Stimulated activated CD8-positive, alpha-beta memory T cell treated with anti-CD3 and anti-CD28 coated beads, Interleukin-4, amount 100 ng/mL, for 4 hours (primary cell): ENCODE results near the gene SMTN.
A peak's percentile ranks its signal among the peaks of the same experiment; 100 is the strongest.
"Not testable (repeated sequence)": the region's sequence is repeated elsewhere in the genome, so short reads cannot be mapped to it uniquely, and the experiment has no call there.

Experiments used
- DNase-seq, 2 donors: peaks; one replicate each; pipeline ENCODE4 v3.0.0-alpha.2; 2020; ENCODE audit warnings: low read depth in 2 of 2, low spot score in 1 of 2

The SMTN gene

DNA sequence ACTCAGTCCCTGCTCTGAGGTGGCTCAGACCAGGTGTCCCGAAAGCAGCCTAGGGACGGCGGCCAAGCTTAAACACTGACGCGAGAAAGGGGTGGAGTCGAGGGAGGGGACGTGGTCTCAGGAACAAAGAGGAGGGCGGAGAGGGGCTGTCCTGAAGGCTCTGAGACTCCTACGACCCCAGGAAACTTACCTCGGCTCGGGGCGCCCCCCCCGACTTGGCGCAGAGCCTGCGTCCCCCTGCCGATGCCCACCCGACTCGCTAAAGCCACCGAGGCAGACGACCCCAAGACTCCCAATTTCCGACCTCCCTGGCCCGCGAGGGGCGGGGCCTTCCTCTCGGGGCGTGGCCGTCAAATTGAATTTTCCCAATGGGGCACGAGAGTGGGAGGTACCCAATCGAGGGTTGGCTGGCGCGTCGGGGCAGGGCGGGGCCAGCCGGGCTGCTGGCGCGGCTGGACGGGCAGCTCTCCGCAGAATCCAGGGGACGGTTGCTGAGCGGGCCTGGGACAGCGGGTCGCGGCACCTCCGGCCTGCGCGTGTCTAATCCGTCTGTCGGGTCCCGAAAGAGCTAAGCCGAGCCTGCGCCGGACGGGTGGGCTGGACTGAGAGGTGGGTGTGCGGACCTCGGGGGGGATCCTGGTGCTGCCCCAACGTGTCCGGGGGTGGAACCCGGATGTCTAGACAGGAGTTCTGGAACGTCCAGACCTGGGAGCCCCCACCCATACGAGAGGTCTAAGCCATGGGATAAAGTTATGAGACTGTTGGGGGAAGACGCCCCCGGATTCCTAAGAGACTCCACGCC, at the start of gene SMTN:
SMTN (plus strand) TSS at position 471 of the 802 bp plus-strand sequence. CDS start 1,941 bp downstream, outside the sequence.
- peak; percentile 75 to 77 for DNase-seq

DNA sequence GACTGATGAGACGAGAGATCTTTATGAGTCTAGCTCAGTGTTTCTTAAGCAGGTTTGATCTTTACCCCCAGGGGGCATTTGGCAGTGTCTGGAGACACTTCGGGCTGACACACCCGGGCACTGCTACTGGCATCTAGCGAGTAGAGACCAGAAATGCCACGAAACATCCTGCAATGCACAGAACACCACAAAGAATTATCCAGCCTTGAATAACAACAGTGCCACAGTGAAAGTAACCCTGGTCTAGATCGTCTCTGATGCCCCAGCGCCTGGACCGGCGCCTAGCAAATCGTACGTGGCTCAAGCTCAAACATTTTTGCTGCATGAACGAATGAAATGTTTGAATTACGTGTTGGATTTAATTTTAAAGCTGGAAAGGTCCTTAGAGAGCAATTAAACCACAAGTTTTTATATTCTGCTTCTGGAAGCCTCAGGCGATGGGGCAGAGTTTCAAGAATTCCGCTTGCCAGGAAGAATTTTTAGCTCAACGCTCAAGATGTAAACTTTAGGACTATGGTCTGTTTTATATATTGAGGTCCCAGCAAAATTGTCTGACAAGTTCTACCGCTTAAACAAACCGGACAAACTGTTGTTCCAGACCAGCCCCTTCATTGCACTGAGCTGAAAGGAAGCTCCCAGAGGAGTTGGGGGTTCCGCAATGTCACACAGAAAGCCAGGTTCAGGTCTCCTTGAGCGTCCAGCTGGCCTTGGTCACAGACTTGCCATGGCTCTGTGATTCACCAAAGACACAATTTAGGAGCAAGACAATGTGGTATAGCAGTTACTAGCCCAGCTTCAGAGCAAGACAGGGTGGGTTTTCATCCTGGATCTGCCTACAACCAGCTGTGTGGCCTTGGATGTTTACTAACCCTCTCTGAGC, 44.2 kb upstream of the SMTN start:
- no peak for DNase-seq

DNA sequence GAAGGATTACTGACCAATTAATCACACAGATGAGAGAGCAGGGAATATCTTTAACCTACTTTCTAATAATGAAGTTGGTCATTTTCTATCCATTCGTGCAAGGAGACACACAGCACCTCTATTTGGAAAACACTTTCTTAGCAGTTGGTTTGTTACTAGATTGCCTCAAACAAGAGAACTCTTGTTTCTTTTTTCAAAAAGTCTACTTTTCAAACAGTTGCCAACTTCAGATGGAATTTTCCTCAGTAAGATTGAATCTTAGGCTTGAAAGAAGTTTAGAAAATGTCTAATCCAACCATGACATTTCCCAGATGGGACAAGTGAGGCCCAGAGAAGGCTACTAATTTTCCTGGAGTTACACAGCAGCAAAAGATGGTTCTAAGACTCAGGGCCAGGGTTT, 42.4 kb upstream of the SMTN start:
- DNase-seq: no peak

DNA sequence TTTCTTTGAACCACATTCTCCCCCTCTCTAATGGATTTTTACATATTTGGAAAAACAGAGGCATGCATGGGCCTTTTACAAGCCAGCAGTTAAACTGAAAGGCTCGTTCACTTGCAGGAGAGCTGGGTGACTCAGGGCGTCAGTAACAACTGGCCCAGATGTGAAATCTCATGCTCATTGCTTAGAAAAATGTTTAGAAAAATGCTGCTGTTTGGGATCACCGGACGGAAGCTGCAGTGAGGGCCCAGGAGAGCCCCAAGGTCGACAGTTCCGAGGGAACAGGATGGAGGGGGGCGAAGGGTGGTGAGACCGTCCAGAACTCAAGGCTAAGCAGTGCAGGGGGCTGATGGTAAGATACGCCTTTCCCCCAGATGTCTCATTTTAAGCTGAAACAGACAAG, 41.7 kb upstream of the SMTN start:
- DNase-seq: no peak

DNA sequence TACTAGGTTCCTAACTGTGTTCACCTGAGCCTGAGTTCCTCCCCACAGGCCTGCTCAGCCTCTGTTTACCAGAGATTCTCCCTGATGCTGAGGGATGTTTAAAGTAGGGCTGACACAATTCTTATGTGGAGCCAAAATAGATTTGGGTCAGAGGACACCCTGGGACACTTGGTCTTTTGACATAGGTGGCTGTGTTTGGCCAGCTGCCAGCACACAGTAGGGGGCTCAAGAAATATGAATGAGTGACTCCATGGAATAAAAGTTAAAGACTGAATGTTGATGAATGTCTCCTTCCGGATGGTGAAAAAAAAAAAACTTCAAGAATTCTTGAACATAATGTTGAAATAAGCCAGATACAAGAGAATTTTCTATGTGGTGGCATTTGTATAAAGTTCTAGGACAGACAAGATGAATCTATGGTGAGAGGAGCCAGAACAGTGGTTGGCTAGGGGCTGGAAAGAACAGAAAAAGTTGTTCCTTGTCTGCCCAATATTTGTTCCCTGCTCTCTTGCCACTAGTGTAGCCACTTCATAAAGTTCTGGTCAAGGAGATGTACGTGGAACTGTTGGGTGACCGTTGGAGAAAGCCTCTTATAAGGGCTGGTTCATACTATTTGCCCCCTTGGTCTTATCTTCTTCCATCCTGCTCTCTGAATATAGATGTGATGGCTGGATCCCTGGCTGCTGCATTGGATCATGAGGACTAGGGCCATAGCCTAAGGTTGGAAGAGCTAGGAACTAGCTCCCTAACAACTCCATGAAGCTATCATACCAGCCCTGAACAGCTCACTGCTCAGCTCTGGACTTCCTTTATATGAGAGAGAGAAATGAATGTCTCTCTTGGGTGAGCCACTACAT, 40.3 kb upstream of the SMTN start:
- no peak for DNase-seq

DNA sequence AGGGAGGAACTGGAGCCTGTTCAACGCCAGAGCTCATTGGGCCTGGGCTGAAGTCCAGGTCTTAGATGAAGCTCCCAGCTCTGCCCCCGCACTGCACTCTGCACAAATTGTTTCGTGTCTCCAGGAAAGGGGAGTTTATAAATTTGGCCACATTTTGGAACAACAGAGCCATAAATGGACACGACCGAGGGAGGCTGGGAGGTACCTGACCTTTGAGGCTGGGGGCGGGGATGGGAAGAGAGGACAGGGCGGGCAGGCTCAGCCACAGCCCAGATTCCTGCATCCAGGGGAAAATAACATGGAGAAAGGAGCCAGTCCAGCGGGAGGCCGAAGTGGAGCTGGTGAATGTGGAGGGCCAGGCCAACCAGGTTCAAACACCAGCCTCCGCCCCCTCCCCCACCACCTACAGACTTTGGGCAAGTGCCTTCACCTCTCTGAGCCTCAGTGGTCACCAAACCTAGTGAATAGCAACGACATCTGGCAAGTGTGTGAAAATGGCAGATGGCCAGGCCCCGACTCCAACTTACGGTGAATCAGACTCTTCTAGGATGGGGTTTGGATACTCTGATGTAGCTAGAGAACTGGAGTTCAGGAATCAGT, 36.8 kb upstream of the SMTN start:
- no peak for DNase-seq

DNA sequence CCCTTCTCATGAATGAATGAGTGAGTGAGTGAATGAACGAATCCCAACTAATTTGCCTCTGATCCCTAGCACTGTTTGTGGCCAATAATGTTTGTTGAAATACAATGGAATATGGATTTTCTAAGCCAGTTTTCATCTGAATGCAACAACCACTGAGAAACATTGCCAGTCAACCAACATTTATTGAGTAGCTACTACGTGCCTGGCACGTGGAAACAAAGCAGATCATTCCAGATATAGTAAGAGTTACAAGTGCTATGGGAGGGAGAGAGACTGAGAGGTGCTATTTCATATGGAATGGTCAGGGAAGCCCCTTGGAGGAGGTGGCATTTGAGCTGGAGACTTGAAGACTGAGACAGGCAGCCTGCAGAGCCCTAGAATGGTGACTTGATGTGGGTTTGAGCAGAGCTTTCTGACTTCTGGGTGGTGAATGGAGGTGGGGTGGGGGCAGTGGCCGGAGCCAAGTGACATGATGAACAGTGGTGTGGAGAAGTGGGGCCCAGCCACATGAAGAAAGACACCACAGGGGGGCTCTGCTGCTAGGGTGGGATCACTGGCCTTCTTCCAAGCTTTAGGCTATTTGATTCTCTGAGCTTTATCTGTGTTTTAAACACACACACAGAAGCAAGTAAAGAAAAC, 35.1 kb upstream of the SMTN start:
- DNase-seq: no peak

DNA sequence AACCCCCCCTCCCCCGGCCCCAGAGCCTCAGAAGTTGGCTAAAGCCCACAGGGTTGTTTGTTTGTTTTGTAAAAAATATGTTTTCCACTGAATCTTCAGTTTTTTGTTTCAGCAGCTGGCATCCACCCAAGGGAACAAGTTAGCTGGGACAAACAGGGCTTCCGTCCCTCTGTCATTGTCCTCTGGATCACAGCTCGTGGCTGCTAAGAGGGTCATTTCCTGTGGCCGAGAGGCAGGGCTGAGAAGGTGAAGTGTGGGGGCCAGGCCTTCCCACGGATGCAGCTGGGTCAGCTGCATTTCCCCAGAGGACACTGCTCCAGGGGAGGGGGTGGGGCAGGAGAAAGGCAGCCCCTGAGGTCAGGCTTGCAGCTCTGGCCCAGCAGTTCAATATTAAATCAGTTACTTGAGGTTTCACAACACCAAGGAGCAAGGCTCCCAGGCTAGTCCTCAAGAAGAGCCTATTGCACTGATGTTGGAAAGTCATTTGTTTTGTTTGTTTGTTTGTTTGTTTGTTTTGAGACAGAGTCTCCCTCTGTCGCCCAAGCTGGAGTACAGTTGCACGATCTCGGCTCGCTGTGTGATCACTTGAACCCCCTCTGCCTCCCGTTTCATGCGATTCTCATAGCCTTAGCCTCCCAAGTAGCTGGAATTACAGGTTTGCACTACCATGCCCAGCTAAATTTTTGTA, 34.4 kb upstream of the SMTN start:
- DNase-seq: no peak

DNA sequence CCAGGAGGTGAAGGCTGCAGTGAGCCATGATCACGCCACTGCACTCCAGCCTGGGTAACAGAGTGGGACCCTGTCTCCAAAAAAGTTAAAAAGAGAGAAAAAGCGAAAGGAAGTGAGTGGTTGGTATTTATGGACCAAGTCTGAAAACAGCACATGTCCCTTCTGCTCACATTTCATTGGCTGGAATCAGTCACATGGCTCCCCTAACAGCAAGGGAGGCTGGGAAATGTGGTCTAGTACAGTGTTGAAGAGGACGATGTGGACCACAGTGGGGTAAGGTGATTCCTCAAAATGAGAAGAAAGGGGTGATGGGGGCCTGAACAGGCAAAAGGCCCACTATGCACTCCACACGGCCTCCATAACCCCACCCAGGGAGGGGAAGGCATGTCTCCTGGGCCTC, 32.5 kb upstream of the SMTN start:
- DNase-seq: no peak

DNA sequence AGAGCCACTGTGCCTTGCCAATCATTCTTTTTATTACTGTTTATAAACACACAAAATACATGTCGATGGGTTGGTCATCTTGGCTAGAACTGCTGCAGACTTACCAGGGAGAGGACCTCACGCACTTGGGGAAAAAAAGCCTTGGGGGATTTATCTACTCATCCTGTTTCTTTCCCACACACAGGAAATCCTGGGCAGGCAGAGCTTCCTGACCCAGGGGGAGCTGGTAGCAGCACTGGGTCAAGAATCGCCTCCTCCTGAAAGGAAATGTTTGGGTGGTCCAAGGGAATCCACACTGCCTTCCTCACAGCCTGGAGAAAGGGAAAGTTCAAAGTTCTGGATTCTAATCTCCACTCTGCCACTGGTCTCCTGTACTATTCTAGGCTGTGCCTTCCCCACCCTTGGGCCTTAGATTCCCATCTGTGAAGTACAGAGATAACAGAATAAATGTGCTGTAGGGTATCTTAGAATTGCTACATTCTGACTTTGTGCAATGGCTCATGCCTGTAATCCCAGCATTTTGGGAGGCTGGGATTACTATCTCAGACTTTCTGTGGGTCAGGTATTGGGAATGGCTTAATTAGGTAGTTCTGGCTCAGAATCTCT, 31.2 kb upstream of the SMTN start:
- no peak for DNase-seq

DNA sequence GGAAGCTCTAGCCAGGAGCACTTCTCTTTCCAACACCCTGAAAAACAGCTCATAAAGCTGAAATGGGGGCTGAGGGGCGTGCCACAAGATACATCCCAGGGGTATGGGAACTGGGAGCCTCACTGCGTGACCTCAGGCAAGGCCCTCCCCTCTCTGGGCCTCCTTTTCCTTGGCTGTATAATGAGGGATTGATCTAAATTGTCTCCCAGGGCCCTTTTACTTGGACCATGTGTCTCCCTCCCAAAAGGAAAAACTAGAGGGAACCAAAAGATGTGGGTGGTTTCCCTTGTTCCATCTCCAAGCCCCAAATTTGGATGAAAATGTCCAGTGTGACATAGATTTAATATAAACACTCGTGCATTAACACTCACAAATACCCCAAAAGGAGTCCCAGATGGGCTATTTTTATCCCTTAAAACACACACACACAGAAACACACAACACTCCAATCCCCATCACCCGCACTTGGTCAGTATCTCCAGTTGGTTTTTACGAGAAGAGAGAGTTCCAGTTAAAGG, 25.9 kb upstream of the SMTN start:
- DNase-seq: no peak

DNA sequence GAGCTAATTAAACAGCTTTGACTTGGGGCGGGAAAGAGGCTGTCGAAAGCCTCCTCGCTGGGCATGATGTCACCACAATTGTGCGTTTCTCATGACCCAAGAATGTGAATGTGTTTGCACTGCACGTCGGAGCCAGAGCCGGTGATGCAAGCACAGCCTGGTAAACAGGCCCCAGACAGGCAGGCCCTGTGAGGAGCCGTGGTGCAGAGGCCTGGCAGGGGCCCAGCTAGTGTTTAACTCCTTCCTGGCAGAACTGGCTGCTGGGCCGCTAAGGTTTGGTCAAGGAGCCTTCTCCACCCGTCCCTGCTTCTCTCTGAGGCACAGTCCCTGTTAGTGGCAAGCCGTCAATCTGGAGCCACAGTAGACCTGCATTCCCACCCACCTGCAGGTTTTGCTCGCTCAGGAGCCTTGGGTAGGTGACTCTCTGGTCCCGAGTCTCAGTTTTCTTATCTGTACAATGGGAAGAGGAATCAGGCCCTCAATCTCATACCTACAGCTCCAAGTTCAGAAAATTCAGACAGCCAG, 25.4 kb upstream of the SMTN start:
- DNase-seq: no peak

DNA sequence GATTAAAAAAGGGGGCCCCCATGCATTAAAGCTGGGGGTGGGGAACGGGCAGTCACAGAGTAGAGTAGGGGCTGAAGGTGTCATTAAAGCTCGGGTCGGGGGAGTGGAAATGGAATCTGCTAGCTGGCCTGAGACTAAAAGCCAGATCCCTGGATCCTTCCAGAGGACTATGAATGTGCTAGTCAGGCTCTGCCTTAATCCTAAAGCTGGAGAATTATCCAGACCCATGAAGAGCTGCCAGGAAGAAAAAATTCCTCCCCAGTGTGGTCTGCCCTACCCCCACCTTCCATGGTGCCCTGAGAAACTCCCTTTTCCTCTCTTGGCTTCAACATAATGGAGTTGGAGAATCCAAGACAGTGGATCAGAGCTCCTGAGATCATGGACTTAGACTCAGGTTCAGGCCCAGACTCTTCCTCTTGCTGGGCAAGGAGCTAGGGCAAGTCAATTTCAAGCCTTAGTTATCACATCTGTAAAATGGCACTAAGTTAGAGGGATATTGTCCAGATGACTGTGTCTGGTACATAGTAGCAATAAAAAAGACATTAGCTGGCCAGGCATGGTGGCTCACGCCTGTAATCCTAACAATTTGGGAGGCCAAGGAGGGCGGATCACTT, 24.0 kb upstream of the SMTN start:
- DNase-seq: no peak

DNA sequence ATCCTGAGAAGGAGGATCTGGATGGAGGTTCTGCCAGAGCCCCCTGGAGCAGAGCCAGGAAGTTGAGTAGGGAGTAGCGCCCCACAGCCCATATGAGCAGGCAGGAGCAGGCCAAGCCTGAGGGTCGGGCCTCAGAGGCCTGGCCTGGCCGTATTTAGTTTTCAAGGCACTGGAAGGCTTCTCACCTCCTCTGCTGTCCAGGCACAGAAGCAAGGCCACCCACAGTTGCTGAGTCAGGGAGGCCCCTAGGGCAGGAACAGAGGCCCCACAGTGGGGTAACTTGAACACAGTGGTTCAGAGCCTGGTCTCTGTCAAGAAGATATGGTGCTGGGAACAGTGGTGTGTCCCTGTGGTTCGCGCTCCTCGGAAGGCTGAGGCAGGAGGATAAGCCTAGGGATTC, 21.5 kb upstream of the SMTN start:
- not testable (repeated sequence) for DNase-seq

DNA sequence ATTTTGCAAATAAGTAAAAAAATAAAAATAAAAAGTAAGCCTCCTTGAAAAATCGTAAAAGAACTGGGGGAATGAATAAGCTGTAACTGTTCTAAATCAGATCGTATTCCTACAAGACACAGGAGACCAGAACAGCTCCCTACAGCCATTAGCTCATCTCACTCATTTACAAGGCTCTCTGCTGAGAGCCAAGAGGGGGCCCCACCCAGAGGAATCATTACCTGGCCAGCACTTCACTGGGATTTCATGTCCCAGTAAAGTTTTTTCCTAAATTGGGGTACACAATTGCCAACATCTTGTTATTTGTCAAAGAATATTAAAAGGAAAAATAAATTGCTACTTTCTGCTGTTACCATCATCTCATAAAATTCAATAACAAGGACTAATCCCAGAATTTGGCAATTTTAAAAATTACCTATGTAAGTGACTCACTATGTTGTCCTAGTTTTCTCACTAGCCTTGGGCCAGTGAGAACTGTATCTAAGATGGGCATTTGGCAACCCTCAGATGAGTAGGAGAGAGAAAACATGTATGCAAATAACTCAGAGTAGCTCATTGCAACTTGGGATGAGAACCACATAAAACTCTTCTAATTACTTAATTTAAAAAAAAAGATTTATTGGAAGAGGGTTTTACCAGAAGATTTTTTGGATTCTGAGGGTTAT, 18.4 kb upstream of the SMTN start:
- DNase-seq: no peak

DNA sequence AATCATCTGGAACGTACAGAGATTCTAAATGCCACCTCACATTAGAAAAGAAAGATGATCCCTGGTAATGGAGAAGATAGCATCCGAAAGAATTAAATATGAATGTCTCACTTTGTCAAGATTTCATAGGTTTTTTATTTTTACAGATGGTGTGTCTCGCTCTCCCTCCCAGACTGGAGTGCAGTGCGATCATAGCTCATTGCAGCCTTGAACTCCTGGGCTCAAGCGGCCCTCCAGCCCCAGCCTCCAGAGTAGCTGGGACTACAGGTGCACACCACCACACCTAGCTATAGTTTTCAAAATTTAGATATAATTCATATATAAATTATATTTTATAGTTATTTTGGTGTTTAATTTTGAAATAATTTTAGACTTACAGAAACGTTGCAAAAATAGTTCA, 16.7 kb upstream of the SMTN start:
- DNase-seq: no peak

DNA sequence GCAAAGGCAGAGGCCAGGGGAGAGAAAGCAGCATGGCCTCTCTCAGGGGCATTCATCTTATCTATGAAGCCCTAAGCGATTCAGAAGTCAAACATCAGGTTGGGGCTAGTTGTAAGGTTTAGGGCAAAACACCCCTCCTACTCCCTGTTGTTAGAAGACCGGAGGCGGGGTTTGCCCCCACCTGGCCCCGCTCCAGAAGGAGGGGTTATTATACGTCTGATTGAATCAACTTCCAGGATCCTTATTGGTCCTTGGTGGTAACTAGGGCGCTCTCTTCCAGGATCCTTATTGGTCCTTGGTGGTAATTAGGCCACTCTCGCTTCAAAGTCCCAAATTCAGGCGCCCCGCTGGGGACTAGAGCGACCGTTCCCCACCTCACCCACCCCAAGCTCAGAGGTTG, 12.1 kb upstream of the SMTN start:
- no peak for DNase-seq

DNA sequence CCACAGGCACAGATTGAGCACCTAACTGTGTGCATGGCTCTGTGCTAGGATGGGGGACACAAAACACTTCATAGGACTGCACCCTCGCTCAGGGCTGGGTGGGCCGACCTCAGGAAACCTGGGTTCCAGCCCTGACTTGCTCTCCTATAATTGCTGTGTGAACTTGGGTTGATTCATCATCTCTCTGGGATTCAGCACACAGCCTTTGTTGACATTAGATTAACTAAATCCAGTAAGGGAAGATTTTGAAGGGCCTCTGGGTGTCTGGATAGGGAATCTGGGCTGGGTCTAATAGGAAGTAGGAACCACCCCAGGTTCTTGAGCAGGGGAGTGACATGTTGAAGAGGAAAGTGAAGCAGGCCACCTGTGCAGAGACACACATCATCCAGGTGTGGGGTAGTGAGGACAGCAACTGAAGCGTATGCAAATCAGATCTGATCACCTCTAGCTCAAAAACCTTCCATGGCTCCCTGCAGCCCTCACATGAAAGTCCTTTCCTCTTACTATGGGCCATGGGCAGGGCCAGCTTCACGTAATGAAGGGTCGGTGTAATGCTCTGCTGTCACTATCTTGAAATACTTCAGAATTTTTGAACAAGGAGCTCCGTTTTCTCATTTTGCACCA, 11.3 kb upstream of the SMTN start:
- DNase-seq: not testable (repeated sequence)
